HG03108 (cell line): Measurements from ENCODE around the gene PRPF4.
"Not testable (repeated sequence)": the region's sequence is repeated elsewhere in the genome, so short reads cannot be mapped to it uniquely, and the experiment has no call there.

ENCODE experiments used
- ATAC-seq: cut with Tn5 transposase; IDR thresholded peaks from one replicate; pipeline ENCODE4 v1.9.1; 2021; ENCODE audit warnings: moderate library complexity; ENCODE audit not compliant: unreplicated experiment

The PRPF4 gene

GRCh38 chr9:113267911-113268566 is 7.4 kb upstream of the PRPF4 start:
- ATAC-seq = no peak

GRCh38 chr9:113269355-113269754 is 6.1 kb upstream of the PRPF4 start:
- ATAC-seq = no peak

GRCh38 chr9:113269871-113270270 is 5.6 kb upstream of the PRPF4 start:
- ATAC-seq = no peak

- no peak for ATAC-seq
Observed at GRCh38 chr9:113274474-113275156, 843 bp upstream of the PRPF4 start.

GRCh38 chr9:113278840-113279239 is 3.4 kb downstream of the PRPF4 start:
- no peak for ATAC-seq

- no peak for ATAC-seq
Observed at GRCh38 chr9:113281356-113281755, 5.9 kb downstream of the PRPF4 start.

- ATAC-seq = no peak
Observed at GRCh38 chr9:113289091-113289490, 13.6 kb downstream of the PRPF4 start.

GRCh38 chr9:113290052-113290607 is 14.7 kb downstream of the PRPF4 start:
- no peak for ATAC-seq

GRCh38 chr9:113293285-113293878 is 17.9 kb downstream of the PRPF4 start:
- no peak for ATAC-seq

GRCh38 chr9:113296247-113296646 is 20.8 kb downstream of the PRPF4 start:
- not testable (repeated sequence) for ATAC-seq

- no peak for ATAC-seq
Observed at GRCh38 chr9:113296796-113297558, 21.5 kb downstream of the PRPF4 start.

GRCh38 chr9:113298311-113298710 is 22.9 kb downstream of the PRPF4 start:
- no peak for ATAC-seq

GRCh38 chr9:113298924-113299770 is 23.7 kb downstream of the PRPF4 start:
- ATAC-seq = no peak

GRCh38 chr9:113299800-113300292 is 24.4 kb downstream of the PRPF4 start:
- ATAC-seq = no peak

GRCh38 chr9:113301548-113301947 is 26.1 kb downstream of the PRPF4 start:
- no peak for ATAC-seq

- ATAC-seq = no peak
Observed at GRCh38 chr9:113302792-113303418, 27.4 kb downstream of the PRPF4 start, which contains the start of gene RNF183. Gene RNF183, minus strand, starts transcription at chr9:113303376. Its CDS starts 5,192 bp downstream, at chr9:113298184.

GRCh38 chr9:113306566-113306965 is 31.1 kb downstream of the PRPF4 start:
- no peak for ATAC-seq

GRCh38 chr9:113307396-113307975 is 32.0 kb downstream of the PRPF4 start:
- ATAC-seq = no peak

- ATAC-seq = no peak
Observed at GRCh38 chr9:113309204-113309813, 33.9 kb downstream of the PRPF4 start.
